KG1 (cell line): ENCODE measurements around the gene EPB41L3.

Experiments
- DNase-seq: peaks from one replicate; lab custom pipeline; 2025; lab: John Stamatoyannopoulos, UW

EPB41L3 gene

DNA sequence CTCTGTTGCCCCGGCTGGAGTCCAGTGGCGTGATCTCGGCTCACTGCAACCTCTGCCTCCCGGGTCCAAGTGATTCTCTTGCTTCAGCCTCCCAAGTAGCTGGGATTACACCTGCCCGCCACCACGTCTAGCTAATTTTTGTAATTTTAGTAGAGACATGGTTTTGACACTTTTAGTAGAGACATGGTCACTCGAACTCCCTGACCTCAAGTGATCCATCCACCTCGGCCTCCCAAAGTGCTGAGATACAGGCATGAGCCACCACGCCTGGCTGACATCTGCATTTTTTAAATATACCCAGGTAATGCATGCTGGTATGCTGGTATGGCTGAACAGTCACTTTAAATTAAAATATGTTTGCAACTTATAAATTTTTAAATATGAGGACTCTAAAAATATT lies 91.9 kb downstream of the EPB41L3 start:
- no peak for DNase-seq

DNA sequence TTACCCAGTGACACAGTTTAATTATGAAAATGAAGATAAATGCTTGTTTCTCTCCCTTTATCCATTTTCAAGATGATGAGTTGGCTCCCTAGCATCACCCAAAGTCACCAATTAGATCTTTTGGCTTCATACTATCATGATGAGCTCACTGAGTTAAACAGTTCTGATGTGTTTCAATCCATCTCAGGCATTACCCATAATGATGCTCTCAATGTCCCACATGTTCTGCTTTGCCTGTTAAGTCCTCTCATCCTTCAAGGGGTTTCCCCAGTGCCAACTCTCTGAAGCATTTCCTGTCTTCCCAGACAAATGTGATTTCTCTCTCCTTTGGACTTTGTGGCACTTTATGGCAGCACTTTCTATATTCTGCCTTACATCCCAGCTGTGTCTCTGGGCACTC lies 92.6 kb downstream of the EPB41L3 start:
- no peak for DNase-seq

- DNase-seq = no peak
Observed at GRCh38 chr18:5449858-5450509, 93.8 kb downstream of the EPB41L3 start.

GRCh38 chr18:5447442-5447841 lies 96.4 kb downstream of the EPB41L3 start:
- no peak for DNase-seq

DNA sequence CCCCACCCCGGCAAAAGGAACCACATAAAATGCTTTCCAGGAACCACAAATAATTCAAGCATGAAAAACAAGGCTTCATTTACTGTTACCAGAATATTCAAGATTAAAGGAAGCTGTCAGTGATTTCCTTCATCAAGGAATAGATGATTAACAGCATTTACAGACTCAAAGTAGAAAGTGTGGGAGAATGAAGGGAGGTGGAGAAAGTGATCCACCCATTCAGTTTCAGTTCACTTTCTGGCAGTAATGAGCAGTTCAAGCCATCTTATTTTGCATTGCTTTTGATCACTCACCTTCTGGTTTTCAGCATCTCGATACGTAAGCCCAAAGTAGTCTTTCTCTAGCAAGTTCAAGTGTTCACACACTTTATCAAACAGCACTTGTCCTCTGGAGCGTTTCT lies 99.0 kb downstream of the EPB41L3 start:
- DNase-seq = no peak

DNA sequence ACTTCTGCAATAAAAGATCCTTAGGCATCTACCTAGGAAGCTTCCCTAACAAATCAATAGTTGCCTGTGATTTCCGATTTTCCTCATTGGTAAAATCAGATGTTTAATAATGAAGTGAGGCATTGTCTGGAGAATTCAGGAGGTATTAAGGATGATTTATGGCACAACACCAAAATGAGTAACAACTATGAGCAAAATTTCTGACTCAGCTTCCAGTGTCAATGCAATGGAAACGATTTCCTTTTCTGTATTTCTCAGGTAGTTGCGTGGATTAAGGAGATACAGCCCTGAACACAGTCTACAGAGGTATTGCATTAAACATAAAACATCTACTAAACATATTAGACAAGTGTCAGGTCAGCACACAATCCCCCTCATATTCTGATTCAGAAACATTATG lies 99.5 kb downstream of the EPB41L3 start:
- DNase-seq = no peak

GRCh38 chr18:5439986-5440696 lies 103.7 kb downstream of the EPB41L3 start:
- no peak for DNase-seq

- DNase-seq = no peak
Observed at GRCh38 chr18:5434425-5434824, 109.4 kb downstream of the EPB41L3 start.

- DNase-seq = no peak
Observed at GRCh38 chr18:5431836-5432575, 111.8 kb downstream of the EPB41L3 start.

DNA sequence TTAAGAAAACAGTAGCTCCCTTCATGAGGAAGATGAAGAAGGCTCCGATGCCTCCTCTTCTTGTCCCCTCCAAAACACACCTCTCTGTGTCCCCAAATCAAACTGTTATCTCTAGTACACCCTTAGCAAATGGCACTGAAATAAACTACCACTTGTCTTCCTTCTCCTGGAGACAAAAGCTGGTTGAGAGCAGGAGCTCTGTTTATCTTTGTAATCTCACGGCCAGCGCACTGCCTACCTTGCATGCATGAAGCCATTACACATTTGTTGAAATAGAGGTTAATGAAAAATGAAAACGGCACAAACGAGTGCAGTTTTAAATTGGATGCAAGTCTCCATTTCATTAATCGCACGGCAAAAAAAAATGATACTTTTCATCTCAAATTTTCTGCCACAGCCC lies 113.7 kb downstream of the EPB41L3 start:
- DNase-seq = no peak

DNA sequence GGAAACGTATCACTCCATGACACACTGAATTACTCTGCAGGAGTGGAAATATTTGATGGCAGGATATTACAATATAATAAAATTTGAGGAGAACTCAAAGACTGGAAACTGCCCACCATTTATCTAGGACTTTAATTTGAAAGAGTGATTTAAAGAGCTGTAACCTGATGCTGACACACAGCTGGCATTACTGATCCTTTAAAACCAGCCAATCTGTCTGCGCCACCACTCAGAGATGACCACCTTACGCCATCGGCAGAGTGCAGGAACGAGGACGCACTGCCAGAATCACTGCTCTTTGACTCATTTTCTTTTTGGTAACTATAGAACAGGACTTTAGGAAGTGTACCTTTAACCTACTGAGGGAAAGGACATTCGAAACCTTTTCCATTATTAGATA lies 114.1 kb downstream of the EPB41L3 start:
- DNase-seq = no peak

DNA sequence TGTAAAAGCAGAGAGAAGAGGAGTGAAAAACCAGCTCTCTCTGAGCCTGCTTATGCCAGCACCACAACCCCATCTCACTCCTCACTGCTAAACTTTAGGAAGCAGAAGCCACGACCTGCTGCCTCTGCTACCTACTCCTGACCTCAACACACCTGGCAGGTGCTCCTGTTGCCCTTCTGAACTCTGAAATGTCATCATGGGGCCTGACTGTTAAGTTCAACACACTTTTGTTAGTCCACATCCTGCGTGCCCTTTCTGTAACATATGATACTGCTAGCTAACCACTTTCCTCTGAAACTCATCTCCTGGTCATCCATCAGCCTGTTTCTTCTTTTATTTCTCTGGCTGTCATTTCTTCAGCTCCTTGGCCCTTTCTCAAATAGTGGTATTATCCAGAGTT lies 118.1 kb downstream of the EPB41L3 start:
- DNase-seq = no peak

- DNase-seq = no peak
Observed at GRCh38 chr18:5424903-5425664, 118.7 kb downstream of the EPB41L3 start.

DNA sequence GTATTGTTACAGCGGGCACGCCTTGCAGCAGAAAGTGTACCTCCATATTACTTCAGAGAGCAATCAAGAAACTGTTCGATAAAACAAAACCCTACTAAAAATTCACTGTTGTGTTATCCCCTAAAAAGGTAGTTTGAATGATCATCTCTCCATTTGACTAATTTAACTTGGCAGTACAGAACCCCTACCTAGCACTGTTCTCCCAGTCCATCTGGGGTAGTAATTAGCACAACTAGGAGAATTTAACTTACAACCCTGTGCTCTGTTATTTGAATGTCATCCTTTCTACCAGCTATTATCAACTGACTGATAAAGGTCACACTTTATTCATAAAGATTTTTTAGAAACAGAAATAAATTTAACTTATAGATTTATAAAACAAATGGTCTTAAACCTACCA lies 121.2 kb downstream of the EPB41L3 start:
- DNase-seq = no peak

DNA sequence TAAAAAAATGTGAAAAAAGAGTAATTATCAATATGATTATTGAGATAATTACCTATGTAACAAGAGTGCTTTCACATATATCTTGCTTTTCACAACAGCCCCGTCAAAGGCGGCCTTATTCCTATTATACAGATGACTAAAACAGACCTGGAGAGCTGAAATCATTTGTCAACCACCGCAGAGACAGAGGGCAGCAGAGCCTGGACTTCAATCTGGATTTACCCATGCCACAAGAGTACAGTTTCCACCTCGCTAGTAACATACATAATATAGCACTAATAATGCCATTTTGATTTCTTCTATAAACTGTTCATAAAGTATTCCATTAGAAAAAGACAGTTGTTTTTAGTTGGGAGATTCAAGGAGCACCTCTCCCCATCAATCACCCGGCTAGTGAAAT lies 121.8 kb downstream of the EPB41L3 start:
- no peak for DNase-seq

GRCh38 chr18:5420906-5421305 lies 122.9 kb downstream of the EPB41L3 start:
- DNase-seq = no peak

GRCh38 chr18:5419601-5420000 lies 124.2 kb downstream of the EPB41L3 start:
- no peak for DNase-seq

DNA sequence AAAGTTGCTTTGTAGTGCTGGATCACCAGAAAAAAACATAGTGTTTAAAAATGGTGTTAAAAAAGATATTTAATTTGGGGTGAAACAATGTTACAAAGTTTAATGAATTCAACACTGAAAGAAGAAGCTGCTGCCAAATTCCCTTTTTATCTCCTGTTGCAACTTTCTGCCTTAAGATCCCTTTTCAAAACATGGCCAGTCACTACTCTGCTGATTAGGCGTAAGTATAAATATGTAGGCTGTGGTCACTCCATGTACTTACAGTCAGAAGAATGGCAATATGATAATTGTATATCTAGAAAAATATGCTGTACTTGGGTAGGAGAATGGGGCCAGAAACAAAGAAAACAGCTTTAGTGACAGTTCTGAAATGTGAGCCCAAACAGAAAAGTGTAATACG lies 124.8 kb downstream of the EPB41L3 start:
- no peak for DNase-seq

- DNase-seq = no peak
Observed at GRCh38 chr18:5417342-5417741, 126.5 kb downstream of the EPB41L3 start.

- no peak for DNase-seq
Observed at GRCh38 chr18:5416112-5416511, 127.7 kb downstream of the EPB41L3 start.

DNA sequence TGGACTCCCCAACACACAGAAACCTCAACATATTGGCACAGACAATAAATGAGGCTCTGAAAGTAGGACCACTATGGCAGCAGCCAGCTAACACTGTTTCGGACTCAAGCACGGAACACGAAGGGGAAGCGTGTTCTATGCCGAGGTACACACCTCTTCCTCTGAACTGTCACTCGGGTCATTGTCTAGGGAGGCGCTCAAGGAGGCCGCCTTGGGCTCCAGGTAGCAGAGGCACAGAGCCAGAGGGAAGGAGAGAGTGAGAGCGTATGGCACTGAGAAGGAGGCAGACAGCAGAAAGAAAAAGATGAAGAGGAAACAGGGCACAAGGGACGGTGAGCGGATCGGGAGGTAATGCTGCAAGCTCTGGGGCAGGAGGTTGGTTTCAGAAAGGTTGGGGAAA lies 128.1 kb downstream of the EPB41L3 start:
- DNase-seq = no peak

DNA sequence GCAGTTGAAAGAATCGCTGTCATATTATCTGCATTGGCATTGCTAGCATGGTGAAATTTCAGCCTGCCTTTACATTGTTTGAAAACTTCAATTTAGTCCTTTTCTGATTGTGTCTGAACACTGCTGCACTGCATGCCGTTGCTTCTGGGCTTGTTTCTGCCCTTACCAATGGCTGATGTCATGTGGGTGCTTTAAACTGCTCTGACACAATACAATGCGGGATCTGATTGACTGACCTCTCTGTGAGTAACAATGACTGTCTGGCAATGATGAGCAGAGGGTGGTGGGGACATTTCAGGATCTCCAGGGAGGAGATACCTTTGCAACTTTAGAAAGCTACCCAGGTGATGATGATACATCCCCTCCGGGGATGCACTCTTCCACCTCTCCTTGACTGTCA lies 128.8 kb downstream of the EPB41L3 start:
- no peak for DNase-seq

GRCh38 chr18:5414546-5414945 lies 129.3 kb downstream of the EPB41L3 start:
- no peak for DNase-seq
